HEK293 (cell line): ENCODE data around the gene GATAD2A.
A peak's percentile ranks its signal among the peaks of the same experiment; 100 is the strongest.

ENCODE experiments used
- EGR2 ChIP-seq: fragments of 450-650 bp; formaldehyde crosslinking; IDR thresholded peaks from 2 replicates; pipeline ENCODE4 v1.5.1; 2016; ENCODE audit warnings: low read depth, missing biosample characterization, missing genetic modification characterization
- FEZF1 ChIP-seq: fragments of 450-650 bp; formaldehyde crosslinking; IDR thresholded peaks from 2 replicates; pipeline ENCODE4 v1.5.1; 2016; ENCODE audit warnings: missing biosample characterization, missing genetic modification characterization
- HOXA7 ChIP-seq: sonication (generic); formaldehyde crosslinking; IDR thresholded peaks from 2 replicates; pipeline ENCODE4 v1.8.1; 2022; ENCODE audit warnings: missing genetic modification reagents, borderline replicate concordance
- KLF1 ChIP-seq: fragments of 450-650 bp; formaldehyde crosslinking; IDR thresholded peaks from 2 replicates; pipeline ENCODE4 v1.5.1; 2016; ENCODE audit warnings: missing biosample characterization, missing genetic modification characterization
- KLF10 ChIP-seq: fragments of 450-650 bp; IDR thresholded peaks from 2 replicates; pipeline ENCODE4 v1.5.1; 2018; ENCODE audit warnings: missing biosample characterization, mild to moderate bottlenecking, missing genetic modification characterization
- MEIS1 ChIP-seq: sonication (generic); formaldehyde crosslinking; IDR thresholded peaks from 2 replicates; pipeline ENCODE4 v1.8.1; 2022; ENCODE audit warnings: missing genetic modification reagents, mild to moderate bottlenecking, borderline replicate concordance
- YY2 ChIP-seq: fragments of 450-650 bp; formaldehyde crosslinking; IDR thresholded peaks from 2 replicates; pipeline ENCODE4 v1.5.1; 2016; ENCODE audit warnings: missing biosample characterization, missing genetic modification characterization
- ZEB2 ChIP-seq: fragments of 450-650 bp; formaldehyde crosslinking; IDR thresholded peaks from 2 replicates; pipeline ENCODE4 v1.5.1; 2016; ENCODE audit warnings: missing biosample characterization, missing genetic modification characterization
- ZFP37 ChIP-seq: fragments of 450-650 bp; formaldehyde crosslinking; IDR thresholded peaks from 2 replicates; pipeline ENCODE4 v1.5.1; 2016; ENCODE audit warnings: missing biosample characterization, missing genetic modification characterization
- ZNF146 ChIP-seq: fragments of 450-650 bp; formaldehyde crosslinking; IDR thresholded peaks from 2 replicates; pipeline ENCODE4 v1.5.1; 2016; ENCODE audit warnings: missing biosample characterization, missing genetic modification characterization
- ZNF169 ChIP-seq: fragments of 450-650 bp; formaldehyde crosslinking; IDR thresholded peaks from 2 replicates; pipeline ENCODE4 v1.5.1; 2016; ENCODE audit warnings: missing biosample characterization, missing genetic modification characterization
- ZNF175 ChIP-seq: fragments of 450-650 bp; formaldehyde crosslinking; IDR thresholded peaks from 2 replicates; pipeline ENCODE4 v1.5.1; 2016; ENCODE audit warnings: missing biosample characterization, missing genetic modification characterization
- ZNF24 ChIP-seq: fragments of 450-650 bp; formaldehyde crosslinking; IDR thresholded peaks from 2 replicates; pipeline ENCODE4 v1.5.1; 2016; ENCODE audit warnings: missing biosample characterization, missing genetic modification characterization
- ZNF248 ChIP-seq: fragments of 450-650 bp; formaldehyde crosslinking; IDR thresholded peaks from 2 replicates; pipeline ENCODE4 v1.5.1; 2017; ENCODE audit warnings: missing biosample characterization, missing genetic modification characterization
- ZNF596 ChIP-seq: fragments of 450-650 bp; IDR thresholded peaks from 2 replicates; pipeline ENCODE4 v1.5.0; 2018; ENCODE audit warnings: missing biosample characterization, mild to moderate bottlenecking, missing genetic modification characterization, moderate library complexity
- ZNF600 ChIP-seq: fragments of 450-650 bp; formaldehyde crosslinking; IDR thresholded peaks from 2 replicates; pipeline ENCODE4 v1.5.1; 2016; ENCODE audit warnings: missing biosample characterization, missing genetic modification characterization
- ZNF658 ChIP-seq: fragments of 450-650 bp; formaldehyde crosslinking; IDR thresholded peaks from 2 replicates; pipeline ENCODE4; 2016; ENCODE audit warnings: missing biosample characterization, missing genetic modification characterization
- ZNF768 ChIP-seq: fragments of 450-650 bp; formaldehyde crosslinking; IDR thresholded peaks from 2 replicates; pipeline ENCODE4 v1.5.1; 2018; ENCODE audit warnings: missing biosample characterization, mild to moderate bottlenecking, missing genetic modification characterization
- ZNF777 ChIP-seq: fragments of 450-650 bp; formaldehyde crosslinking; IDR thresholded peaks from 2 replicates; pipeline ENCODE4 v1.5.1; 2017; ENCODE audit warnings: missing biosample characterization, missing genetic modification characterization, borderline replicate concordance
- ZNF791 ChIP-seq: fragments of 450-650 bp; formaldehyde crosslinking; IDR thresholded peaks from 2 replicates; pipeline ENCODE4 v1.5.1; 2016; ENCODE audit warnings: missing biosample characterization, missing genetic modification characterization
- ZNF792 ChIP-seq: fragments of 450-650 bp; formaldehyde crosslinking; IDR thresholded peaks from 2 replicates; pipeline ENCODE4 v1.5.1; 2016; ENCODE audit warnings: missing biosample characterization, missing genetic modification characterization
- ZSCAN30 ChIP-seq: fragments of 450-650 bp; IDR thresholded peaks from 2 replicates; pipeline ENCODE4 v1.5.1; 2018; ENCODE audit warnings: missing biosample characterization, mild to moderate bottlenecking, missing genetic modification characterization, moderate library complexity
- TF ChIP-seq, protein P1 (sequence below): fragments of 450-650 bp; formaldehyde crosslinking; IDR thresholded peaks from 2 replicates; pipeline ENCODE4 v1.5.1; 2016; ENCODE audit warnings: missing biosample characterization, missing genetic modification characterization
- TF ChIP-seq, protein P2 (sequence below): fragments of 450-650 bp; formaldehyde crosslinking; optimal IDR thresholded peaks from 2 replicates; pipeline ENCODE3; 2016; ENCODE audit warnings: missing biosample characterization, mild to moderate bottlenecking, missing genetic modification characterization
- TF ChIP-seq, protein P3 (sequence below): fragments of 450-650 bp; formaldehyde crosslinking; IDR thresholded peaks from 2 replicates; pipeline ENCODE4 v1.5.1; 2016; ENCODE audit warnings: missing biosample characterization, missing genetic modification characterization
- TF ChIP-seq, protein P4 (sequence below): fragments of 450-650 bp; formaldehyde crosslinking; IDR thresholded peaks from 2 replicates; pipeline ENCODE4 v1.5.1; 2016; ENCODE audit warnings: missing biosample characterization, missing genetic modification characterization
- TF ChIP-seq, protein P5 (sequence below): sonication (generic); formaldehyde crosslinking; IDR thresholded peaks from 2 replicates; pipeline ENCODE4 v1.8.1; 2022; ENCODE audit warnings: mild to moderate bottlenecking, moderate library complexity, missing genetic modification reagents
- TF ChIP-seq, protein P6 (sequence below): fragments of 450-650 bp; formaldehyde crosslinking; IDR thresholded peaks from 2 replicates; pipeline ENCODE4 v1.5.1; 2016; ENCODE audit warnings: missing biosample characterization, missing genetic modification characterization
- TF ChIP-seq, protein P7 (sequence below): fragments of 450-650 bp; formaldehyde crosslinking; IDR thresholded peaks from 2 replicates; pipeline ENCODE4 v1.5.1; 2016; ENCODE audit warnings: missing biosample characterization, missing genetic modification characterization

The GATAD2A gene

DNA sequence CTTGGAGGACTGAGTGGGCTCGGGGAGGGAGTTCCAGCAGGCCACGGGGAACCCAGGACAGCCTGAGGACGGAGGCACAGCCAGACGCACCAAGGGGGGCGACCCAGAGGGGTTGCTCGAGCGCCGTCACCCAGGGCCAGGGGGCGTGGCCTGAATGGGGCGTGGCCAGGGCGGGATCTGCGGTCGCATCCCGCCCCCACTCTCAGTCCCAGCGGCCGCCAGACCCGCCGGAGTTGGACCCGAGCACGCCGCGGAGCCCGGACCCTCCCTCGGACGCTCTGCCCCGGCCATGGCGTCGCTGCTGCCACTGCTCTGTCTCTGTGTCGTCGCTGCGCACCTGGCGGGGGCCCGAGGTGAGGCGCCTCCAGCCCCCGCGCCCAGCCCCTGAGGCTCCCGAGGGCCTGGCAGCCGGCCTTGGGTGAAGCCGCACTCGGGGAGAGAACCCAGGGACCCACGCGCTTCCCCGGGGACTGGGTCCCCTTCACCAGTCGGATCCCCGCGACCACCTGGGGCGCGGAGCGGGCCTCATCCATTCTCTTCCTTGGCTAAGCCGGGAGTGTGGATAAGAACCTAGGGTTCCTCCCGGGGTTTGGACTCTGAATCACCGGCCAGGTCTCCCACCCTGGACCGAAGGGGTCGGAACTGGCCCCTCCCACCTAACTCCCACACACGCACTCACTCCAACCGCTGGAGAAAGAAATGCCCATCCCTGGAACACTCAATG is 132.7 kb downstream of the GATAD2A start, which contains the start of gene CILP2 (continued):
- TF ChIP-seq, protein P1, sequence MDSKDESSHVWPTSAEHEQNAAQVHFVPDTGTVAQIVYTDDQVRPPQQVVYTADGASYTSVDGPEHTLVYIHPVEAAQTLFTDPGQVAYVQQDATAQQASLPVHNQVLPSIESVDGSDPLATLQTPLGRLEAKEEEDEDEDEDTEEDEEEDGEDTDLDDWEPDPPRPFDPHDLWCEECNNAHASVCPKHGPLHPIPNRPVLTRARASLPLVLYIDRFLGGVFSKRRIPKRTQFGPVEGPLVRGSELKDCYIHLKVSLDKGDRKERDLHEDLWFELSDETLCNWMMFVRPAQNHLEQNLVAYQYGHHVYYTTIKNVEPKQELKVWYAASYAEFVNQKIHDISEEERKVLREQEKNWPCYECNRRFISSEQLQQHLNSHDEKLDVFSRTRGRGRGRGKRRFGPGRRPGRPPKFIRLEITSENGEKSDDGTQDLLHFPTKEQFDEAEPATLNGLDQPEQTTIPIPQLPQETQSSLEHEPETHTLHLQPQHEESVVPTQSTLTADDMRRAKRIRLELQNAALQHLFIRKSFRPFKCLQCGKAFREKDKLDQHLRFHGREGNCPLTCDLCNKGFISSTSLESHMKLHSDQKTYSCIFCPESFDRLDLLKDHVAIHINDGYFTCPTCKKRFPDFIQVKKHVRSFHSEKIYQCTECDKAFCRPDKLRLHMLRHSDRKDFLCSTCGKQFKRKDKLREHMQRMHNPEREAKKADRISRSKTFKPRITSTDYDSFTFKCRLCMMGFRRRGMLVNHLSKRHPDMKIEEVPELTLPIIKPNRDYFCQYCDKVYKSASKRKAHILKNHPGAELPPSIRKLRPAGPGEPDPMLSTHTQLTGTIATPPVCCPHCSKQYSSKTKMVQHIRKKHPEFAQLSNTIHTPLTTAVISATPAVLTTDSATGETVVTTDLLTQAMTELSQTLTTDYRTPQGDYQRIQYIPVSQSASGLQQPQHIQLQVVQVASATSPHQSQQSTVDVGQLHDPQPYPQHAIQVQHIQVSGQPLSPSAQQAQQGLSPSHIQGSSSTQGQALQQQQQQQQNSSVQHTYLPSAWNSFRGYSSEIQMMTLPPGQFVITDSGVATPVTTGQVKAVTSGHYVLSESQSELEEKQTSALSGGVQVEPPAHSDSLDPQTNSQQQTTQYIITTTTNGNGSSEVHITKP (tag by site-specific recombination) = no peak
- TF ChIP-seq ZNF175 (no peak), ZNF658 (tag by site-specific recombination) (no peak), MEIS1 (no peak), ZNF791 (tag by site-specific recombination) (no peak), ZNF24 (tag by site-specific recombination) (no peak), EGR2 (tag by site-specific recombination) (no peak), FEZF1 (tag by site-specific recombination) (no peak), ZNF169 (tag by site-specific recombination) (no peak), ZEB2 (tag by site-specific recombination) (no peak), KLF1 (tag by site-specific recombination) (peak; percentile 54), YY2 (tag by site-specific recombination) (no peak), ZFP37 (no peak), ZNF248 (tag by site-specific recombination) (no peak), ZNF146 (tag by site-specific recombination) (no peak), ZNF600 (tag by site-specific recombination) (peak; percentile 89), HOXA7 (CRISPR knock-in tag) (no peak), KLF10 (no peak), ZNF792 (tag by site-specific recombination) (no peak), ZNF768 (tag by site-specific recombination) (no peak), ZNF777 (tag by site-specific recombination) (no peak), ZNF596 (tag by site-specific recombination) (no peak), ZSCAN30 (tag by site-specific recombination) (no peak)
- TF ChIP-seq, protein P2, sequence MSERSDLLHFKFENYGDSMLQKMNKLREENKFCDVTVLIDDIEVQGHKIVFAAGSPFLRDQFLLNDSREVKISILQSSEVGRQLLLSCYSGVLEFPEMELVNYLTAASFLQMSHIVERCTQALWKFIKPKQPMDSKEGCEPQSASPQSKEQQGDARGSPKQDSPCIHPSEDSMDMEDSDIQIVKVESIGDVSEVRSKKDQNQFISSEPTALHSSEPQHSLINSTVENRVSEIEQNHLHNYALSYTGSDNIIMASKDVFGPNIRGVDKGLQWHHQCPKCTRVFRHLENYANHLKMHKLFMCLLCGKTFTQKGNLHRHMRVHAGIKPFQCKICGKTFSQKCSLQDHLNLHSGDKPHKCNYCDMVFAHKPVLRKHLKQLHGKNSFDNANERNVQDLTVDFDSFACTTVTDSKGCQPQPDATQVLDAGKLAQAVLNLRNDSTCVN = peak; percentile 42
- TF ChIP-seq, protein P3, sequence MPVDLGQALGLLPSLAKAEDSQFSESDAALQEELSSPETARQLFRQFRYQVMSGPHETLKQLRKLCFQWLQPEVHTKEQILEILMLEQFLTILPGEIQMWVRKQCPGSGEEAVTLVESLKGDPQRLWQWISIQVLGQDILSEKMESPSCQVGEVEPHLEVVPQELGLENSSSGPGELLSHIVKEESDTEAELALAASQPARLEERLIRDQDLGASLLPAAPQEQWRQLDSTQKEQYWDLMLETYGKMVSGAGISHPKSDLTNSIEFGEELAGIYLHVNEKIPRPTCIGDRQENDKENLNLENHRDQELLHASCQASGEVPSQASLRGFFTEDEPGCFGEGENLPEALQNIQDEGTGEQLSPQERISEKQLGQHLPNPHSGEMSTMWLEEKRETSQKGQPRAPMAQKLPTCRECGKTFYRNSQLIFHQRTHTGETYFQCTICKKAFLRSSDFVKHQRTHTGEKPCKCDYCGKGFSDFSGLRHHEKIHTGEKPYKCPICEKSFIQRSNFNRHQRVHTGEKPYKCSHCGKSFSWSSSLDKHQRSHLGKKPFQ (tag by site-specific recombination) = no peak
- TF ChIP-seq, protein P4, sequence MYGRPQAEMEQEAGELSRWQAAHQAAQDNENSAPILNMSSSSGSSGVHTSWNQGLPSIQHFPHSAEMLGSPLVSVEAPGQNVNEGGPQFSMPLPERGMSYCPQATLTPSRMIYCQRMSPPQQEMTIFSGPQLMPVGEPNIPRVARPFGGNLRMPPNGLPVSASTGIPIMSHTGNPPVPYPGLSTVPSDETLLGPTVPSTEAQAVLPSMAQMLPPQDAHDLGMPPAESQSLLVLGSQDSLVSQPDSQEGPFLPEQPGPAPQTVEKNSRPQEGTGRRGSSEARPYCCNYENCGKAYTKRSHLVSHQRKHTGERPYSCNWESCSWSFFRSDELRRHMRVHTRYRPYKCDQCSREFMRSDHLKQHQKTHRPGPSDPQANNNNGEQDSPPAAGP (tag by site-specific recombination) = no peak
- TF ChIP-seq, protein P5, sequence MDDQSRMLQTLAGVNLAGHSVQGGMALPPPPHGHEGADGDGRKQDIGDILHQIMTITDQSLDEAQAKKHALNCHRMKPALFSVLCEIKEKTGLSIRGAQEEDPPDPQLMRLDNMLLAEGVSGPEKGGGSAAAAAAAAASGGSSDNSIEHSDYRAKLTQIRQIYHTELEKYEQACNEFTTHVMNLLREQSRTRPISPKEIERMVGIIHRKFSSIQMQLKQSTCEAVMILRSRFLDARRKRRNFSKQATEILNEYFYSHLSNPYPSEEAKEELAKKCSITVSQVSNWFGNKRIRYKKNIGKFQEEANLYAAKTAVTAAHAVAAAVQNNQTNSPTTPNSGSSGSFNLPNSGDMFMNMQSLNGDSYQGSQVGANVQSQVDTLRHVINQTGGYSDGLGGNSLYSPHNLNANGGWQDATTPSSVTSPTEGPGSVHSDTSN (CRISPR knock-in tag) = 0 out of 2 replicates have a peak, but pooled peaks have one; percentile 25
- TF ChIP-seq, protein P6, sequence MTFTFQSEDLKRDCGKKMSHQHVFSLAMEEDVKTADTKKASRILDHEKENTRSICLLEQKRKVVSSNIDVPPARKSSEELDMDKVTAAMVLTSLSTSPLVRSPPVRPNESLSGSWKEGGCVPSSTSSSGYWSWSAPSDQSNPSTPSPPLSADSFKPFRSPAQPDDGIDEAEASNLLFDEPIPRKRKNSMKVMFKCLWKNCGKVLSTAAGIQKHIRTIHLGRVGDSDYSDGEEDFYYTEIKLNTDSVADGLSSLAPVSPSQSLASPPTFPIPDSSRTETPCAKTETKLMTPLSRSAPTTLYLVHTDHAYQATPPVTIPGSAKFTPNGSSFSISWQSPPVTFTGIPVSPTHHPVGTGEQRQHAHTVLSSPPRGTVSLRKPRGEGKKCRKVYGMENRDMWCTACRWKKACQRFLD = no peak
- TF ChIP-seq, protein P7, sequence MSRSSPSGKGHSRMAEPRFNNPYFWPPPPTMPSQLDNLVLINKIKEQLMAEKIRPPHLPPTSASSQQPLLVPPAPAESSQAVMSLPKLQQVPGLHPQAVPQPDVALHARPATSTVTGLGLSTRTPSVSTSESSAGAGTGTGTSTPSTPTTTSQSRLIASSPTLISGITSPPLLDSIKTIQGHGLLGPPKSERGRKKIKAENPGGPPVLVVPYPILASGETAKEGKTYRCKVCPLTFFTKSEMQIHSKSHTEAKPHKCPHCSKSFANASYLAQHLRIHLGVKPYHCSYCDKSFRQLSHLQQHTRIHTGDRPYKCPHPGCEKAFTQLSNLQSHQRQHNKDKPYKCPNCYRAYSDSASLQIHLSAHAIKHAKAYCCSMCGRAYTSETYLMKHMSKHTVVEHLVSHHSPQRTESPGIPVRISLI = no peak
- TF ChIP-seq, all 188 proteins: peak for 22
